Measurements from ENCODE around the gene SNCB. TPM values are rescaled to one million over a fixed set of nuclear protein-coding genes. Genes with fewer than 3 reads are reported as not detected.

SNCB gene
- total RNA-seq, 2 donors from 2014 or later: 0.22 to 1.8 TPM

DNA sequence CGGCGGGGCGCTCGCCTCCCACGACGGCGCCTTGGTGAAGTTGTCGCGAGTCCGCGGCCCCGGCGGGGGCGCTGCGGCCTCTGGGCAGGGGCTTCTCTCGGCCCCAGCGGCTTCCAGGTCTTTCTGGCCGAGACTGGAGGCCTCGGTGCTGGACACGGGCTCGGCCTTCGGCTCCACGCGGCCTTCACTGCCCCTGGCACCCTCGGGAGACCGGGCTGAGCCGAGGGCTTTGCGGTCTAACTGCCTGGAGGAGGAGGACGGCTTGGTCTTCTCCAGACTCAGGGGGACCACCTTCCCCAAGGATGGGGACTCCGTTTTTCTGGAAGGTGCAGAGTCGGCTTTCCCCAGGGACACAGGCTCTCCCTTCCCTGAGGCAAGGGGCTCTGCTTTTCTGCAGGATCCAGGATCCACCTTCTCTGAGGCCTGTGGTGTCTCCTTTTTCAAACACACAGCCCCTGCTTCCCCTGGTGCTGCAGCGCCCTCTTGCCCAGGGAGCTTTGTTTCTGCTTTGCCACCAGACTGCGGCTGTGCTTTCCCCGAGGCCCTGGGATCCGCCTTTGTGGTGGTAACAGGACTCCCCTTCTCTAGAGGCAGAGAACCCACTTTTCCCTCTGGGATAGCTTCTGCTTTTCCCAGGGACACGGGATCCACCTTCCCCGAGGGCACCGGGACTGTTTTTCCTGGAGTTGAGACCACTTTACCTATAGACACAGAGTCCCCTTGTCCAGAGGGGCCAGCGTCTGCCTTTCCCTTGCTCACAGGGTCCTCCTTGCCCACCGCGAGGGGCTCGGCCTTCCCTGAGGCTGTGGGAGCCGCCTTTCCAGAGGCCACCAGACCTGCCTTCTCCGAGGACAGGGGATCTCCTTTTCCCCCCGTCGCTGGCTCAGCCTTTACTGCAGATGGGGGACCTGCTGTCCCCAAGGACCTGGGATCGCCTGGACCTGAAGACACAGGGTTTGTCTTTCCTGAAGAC is 32.6 kb downstream of the SNCB start:
- H3K27ac ChIP-seq (ENCODE audit: low read depth, low read length): no peak overlapping the region
- 89% methylated on average over 27 to 47 of the region's 47 CpGs for WGBS, 2 experiments (ENCODE audit: insufficient coverage in 1 of 2, insufficient read length in 1 of 2)
- DNase-seq: peak; percentile 61
- H3K9ac ChIP-seq (ENCODE audit: extremely low read depth, low read length, poor library complexity, severe bottlenecking): no peak overlapping the region
- H3K4me1 ChIP-seq (ENCODE audit: control insufficient read depth, insufficient read depth, low read length): peaks cover 5% of the 10 kb centered on the region
- H3K27me3 ChIP-seq (ENCODE audit: control insufficient read depth, insufficient read depth, low read length, poor library complexity, severe bottlenecking): no peaks in the 10 kb centered on the region
- H3K9me3 ChIP-seq (ENCODE audit: control insufficient read depth, low read length): no peaks in the 10 kb centered on the region
- Mint-ChIP-seq H3K4me1 (peaks cover 13% of the 10 kb centered on the region), H3K4me3 (peak overlapping the region; percentile 37), H3K27me3 (ENCODE audit: insufficient read depth) (peaks cover 54% of the 10 kb centered on the region), H3K27ac (no peak overlapping the region), H3K9me3 (no peaks in the 10 kb centered on the region), H3K36me3 (ENCODE audit: low read depth) (peaks cover 4% of the 10 kb centered on the region)
- no peaks in the 10 kb centered on the region for H3K36me3 ChIP-seq (ENCODE audit: control insufficient read depth, insufficient read depth, low read length)
- no peak overlapping the region for H3K4me3 ChIP-seq (ENCODE audit: low read length)
- TF ChIP-seq, protein P1, sequence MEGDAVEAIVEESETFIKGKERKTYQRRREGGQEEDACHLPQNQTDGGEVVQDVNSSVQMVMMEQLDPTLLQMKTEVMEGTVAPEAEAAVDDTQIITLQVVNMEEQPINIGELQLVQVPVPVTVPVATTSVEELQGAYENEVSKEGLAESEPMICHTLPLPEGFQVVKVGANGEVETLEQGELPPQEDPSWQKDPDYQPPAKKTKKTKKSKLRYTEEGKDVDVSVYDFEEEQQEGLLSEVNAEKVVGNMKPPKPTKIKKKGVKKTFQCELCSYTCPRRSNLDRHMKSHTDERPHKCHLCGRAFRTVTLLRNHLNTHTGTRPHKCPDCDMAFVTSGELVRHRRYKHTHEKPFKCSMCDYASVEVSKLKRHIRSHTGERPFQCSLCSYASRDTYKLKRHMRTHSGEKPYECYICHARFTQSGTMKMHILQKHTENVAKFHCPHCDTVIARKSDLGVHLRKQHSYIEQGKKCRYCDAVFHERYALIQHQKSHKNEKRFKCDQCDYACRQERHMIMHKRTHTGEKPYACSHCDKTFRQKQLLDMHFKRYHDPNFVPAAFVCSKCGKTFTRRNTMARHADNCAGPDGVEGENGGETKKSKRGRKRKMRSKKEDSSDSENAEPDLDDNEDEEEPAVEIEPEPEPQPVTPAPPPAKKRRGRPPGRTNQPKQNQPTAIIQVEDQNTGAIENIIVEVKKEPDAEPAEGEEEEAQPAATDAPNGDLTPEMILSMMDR (conservative IDR thresholded peaks at IDR 0.05): peak; percentile 33

- H3K4me3 ChIP-seq (ENCODE audit: low read length): no peak overlapping the region
- no peak overlapping the region for H3K9ac ChIP-seq (ENCODE audit: extremely low read depth, low read length, poor library complexity, severe bottlenecking)
- Mint-ChIP-seq H3K27ac (no peak overlapping the region), H3K4me1 (peaks cover 8% of the 10 kb centered on the region), H3K4me3 (peak overlapping the region; percentile 36), H3K27me3 (ENCODE audit: insufficient read depth) (peaks cover 52% of the 10 kb centered on the region), H3K9me3 (no peaks in the 10 kb centered on the region), H3K36me3 (ENCODE audit: low read depth) (peaks cover 4% of the 10 kb centered on the region)
- WGBS, 2 experiments (ENCODE audit: insufficient coverage in 1 of 2, insufficient read length in 1 of 2): 73 to 85% methylated on average over 65 to 98 of the region's 98 CpGs
- no peaks in the 10 kb centered on the region for H3K27me3 ChIP-seq (ENCODE audit: control insufficient read depth, insufficient read depth, low read length, poor library complexity, severe bottlenecking)
- no peaks in the 10 kb centered on the region for H3K36me3 ChIP-seq (ENCODE audit: control insufficient read depth, insufficient read depth, low read length)
- no peaks in the 10 kb centered on the region for H3K9me3 ChIP-seq (ENCODE audit: control insufficient read depth, low read length)
- H3K27ac ChIP-seq (ENCODE audit: low read depth, low read length): no peak overlapping the region
- TF ChIP-seq, protein P1 (conservative IDR thresholded peaks at IDR 0.05): peak; percentile 69
- H3K4me1 ChIP-seq (ENCODE audit: control insufficient read depth, insufficient read depth, low read length): peaks cover 5% of the 10 kb centered on the region
- peak; percentile 90 for DNase-seq
These were observed 33.5 kb downstream of the SNCB start for GRCh38 chr5:176596689-176597416.

GRCh38 chr5:176596069-176596644 is 34.2 kb downstream of the SNCB start:
- peaks cover 2% of the 10 kb centered on the region for H3K4me1 ChIP-seq (ENCODE audit: control insufficient read depth, insufficient read depth, low read length)
- WGBS, 2 experiments (ENCODE audit: insufficient coverage in 1 of 2, insufficient read length in 1 of 2): 96 to 99% methylated on average over 17 to 23 of the region's 23 CpGs
- no peaks in the 10 kb centered on the region for H3K9me3 ChIP-seq (ENCODE audit: control insufficient read depth, low read length)
- Mint-ChIP-seq H3K27ac (no peak overlapping the region), H3K4me1 (peaks cover 1% of the 10 kb centered on the region), H3K27me3 (ENCODE audit: insufficient read depth) (peaks cover 52% of the 10 kb centered on the region), H3K9me3 (no peaks in the 10 kb centered on the region), H3K36me3 (ENCODE audit: low read depth) (peaks cover 4% of the 10 kb centered on the region), H3K4me3 (peak overlapping the region; percentile 36)
- H3K36me3 ChIP-seq (ENCODE audit: control insufficient read depth, insufficient read depth, low read length): no peaks in the 10 kb centered on the region
- no peak overlapping the region for H3K4me3 ChIP-seq (ENCODE audit: low read length)
- TF ChIP-seq, protein P1 (conservative IDR thresholded peaks at IDR 0.05): no peak
- H3K9ac ChIP-seq (ENCODE audit: extremely low read depth, low read length, poor library complexity, severe bottlenecking): no peak overlapping the region
- no peak for DNase-seq
- H3K27ac ChIP-seq (ENCODE audit: low read depth, low read length): no peak overlapping the region
- H3K27me3 ChIP-seq (ENCODE audit: control insufficient read depth, insufficient read depth, low read length, poor library complexity, severe bottlenecking): no peaks in the 10 kb centered on the region
